Endothelial cell of umbilical vein (primary cell): ENCODE measurements around the gene LCE1B. TPM values are rescaled to one million over a fixed set of nuclear protein-coding genes. Genes with fewer than 3 reads are reported as not detected.
A peak's percentile ranks its signal among the peaks of the same experiment; 100 is the strongest.

Experiments used
- BruUV-seq: library from RNA; stranded (reverse); fragments of 400-500 nt; replicated peaks from 2 replicates; lab custom pipeline; 2021; lab: Mats Ljungman, UMichigan
- CTCF ChIA-PET: fragments of 300-600, 350-600 bp; sonication (Branson Sonifier 250); formaldehyde crosslinking; loops from one replicate; lab custom pipeline; 2021; ENCODE audit warnings: antibody characterized with exemption, inconsistent platforms; lab: Charles Lee
- POLR2A ChIA-PET: fragments of 300-600, 350-600 bp; sonication (Branson Sonifier 250); formaldehyde crosslinking; loops from one replicate; lab custom pipeline; 2021; ENCODE audit warnings: antibody characterized with exemption, inconsistent platforms; lab: Charles Lee
- DNase-seq: peaks from one replicate; pipeline ENCODE4 v3.0.0-alpha.2; 2011; ENCODE audit warnings: low read depth, low spot score
- FAIRE-seq: peaks from 2 replicates; lab custom pipeline; 2011; peaks lifted over from hg19 to GRCh38; lab: Jason Lieb, UNC
- H2AFZ ChIP-seq: 2 replicates; pipeline ENCODE4 v1.6.0; 2012; ENCODE audit warnings: low read depth, low read length, control low read depth, inconsistent platforms
- H3K27ac ChIP-seq: 2 replicates; pipeline ENCODE4 v1.5.1; 2011; ENCODE audit warnings: low read depth, mild to moderate bottlenecking, control low read depth, low read length, moderate library complexity; ENCODE audit not compliant: insufficient read depth
- H3K27me3 ChIP-seq, 2 experiments: 2 replicates each; pipeline versions ENCODE4 v1.6.0 to v1.6.1; 2011; ENCODE audit warnings: low read length in 2 of 2, mixed read lengths in 1 of 2; ENCODE audit not compliant: control insufficient read depth in 2 of 2, insufficient read depth in 2 of 2
- H3K36me3 ChIP-seq, 2 experiments: 2 replicates in 1 of 2; 3 replicates in 1 of 2; pipeline ENCODE4 v1.5.1; 2011; ENCODE audit warnings: low read length in 2 of 2, mild to moderate bottlenecking in 1 of 2, moderate library complexity in 1 of 2; ENCODE audit not compliant: control insufficient read depth in 2 of 2, insufficient read depth in 2 of 2; ENCODE audit errors: extremely low read depth in 1 of 2
- H3K4me1 ChIP-seq: 3 replicates; pipeline ENCODE4 v1.5.1; 2011; ENCODE audit warnings: mild to moderate bottlenecking, low read length; ENCODE audit not compliant: control insufficient read depth, insufficient read depth; ENCODE audit errors: extremely low read depth
- H3K4me2 ChIP-seq: 2 replicates; pipeline ENCODE4 v1.6.1; 2011; ENCODE audit warnings: low read length, control low read depth, mixed read lengths; ENCODE audit not compliant: insufficient read depth
- H3K4me3 ChIP-seq, 3 experiments: fragments of 200-600 bp in 1 of 3; sonication (generic), shearing (Covaris generic) in 1 of 3; replicated peaks in 1 of 3; 2 replicates each; pipeline ENCODE4 v1.5.1; 2011 to 2016; ENCODE audit warnings: control low read depth in 3 of 3, low read length in 3 of 3, mild to moderate bottlenecking in 2 of 3, inconsistent platforms in 1 of 3, low read depth in 1 of 3, moderate library complexity in 1 of 3; ENCODE audit not compliant: insufficient read depth in 1 of 3
- H3K79me2 ChIP-seq: 2 replicates; pipeline ENCODE4 v1.6.0; 2012; ENCODE audit warnings: low read length, inconsistent platforms; ENCODE audit not compliant: control insufficient read depth, insufficient read depth
- H3K9ac ChIP-seq: replicated peaks from 2 replicates; pipeline ENCODE3; 2011; ENCODE audit warnings: low read length, control low read depth; ENCODE audit not compliant: insufficient read depth; ENCODE audit errors: extremely low read depth
- H3K9me1 ChIP-seq: replicated peaks from 3 replicates; pipeline ENCODE4 v1.6.0; 2011; ENCODE audit warnings: mild to moderate bottlenecking, low read length; ENCODE audit not compliant: control insufficient read depth, insufficient read depth; ENCODE audit errors: extremely low read depth
- H3K9me3 ChIP-seq: replicated peaks from 2 replicates; pipeline ENCODE4 v1.5.1; 2012; ENCODE audit warnings: low read length, inconsistent platforms; ENCODE audit not compliant: control insufficient read depth, insufficient read depth
- H4K20me1 ChIP-seq: replicated peaks from 2 replicates; pipeline ENCODE3; 2011; ENCODE audit warnings: mild to moderate bottlenecking, low read length; ENCODE audit not compliant: control insufficient read depth, insufficient read depth; ENCODE audit errors: extremely low read depth
- CTCF ChIP-seq, 2 donors: IDR thresholded peaks; 1 replicate in 1 of 2; 2 replicates in 1 of 2; pipeline ENCODE4 v1.5.1; 2011; ENCODE audit warnings: low read length in 2 of 2, mild to moderate bottlenecking in 2 of 2, moderate library complexity in 2 of 2, control low read depth in 1 of 2, inconsistent platforms in 1 of 2, low read depth in 1 of 2; ENCODE audit not compliant: insufficient read depth in 1 of 2; ENCODE audit errors: extremely low read depth in 1 of 2
- FOS ChIP-seq: IDR thresholded peaks from 2 replicates; pipeline ENCODE4 v1.6.1; 2011; ENCODE audit warnings: mild to moderate bottlenecking, low read length, moderate library complexity, borderline replicate concordance; ENCODE audit not compliant: insufficient read depth
- MAX ChIP-seq: IDR thresholded peaks from 2 replicates; pipeline ENCODE4 v1.6.1; 2011; ENCODE audit not compliant: insufficient read depth, insufficient read length
- dilution Hi-C: fragments of 300-500 bp; cut with MboI; formaldehyde crosslinking; loops from one replicate; pipeline ENCODE4 v1.15.0; 2019; ENCODE audit warnings: low sequenced_read_pairs; ENCODE audit not compliant: extremely low pct_ligation_motif_present
- intact Hi-C: fragments of 100-400 bp; cut with micrococcal nuclease; formaldehyde crosslinking; loops from one replicate; pipeline ENCODE4 v1.10.0; 2022
- polyA plus RNA-seq, 4 experiments: library from polyadenylated mRNA; depleted of rRNA in 3 of 4; stranded (reverse) in 3 of 4; unstranded in 1 of 4; fragments of >200 nt; gene quantifications; 2 replicates each; pipeline versions ENCODE4 v1.2.1 to v1.2.3, GENCODE V29; 2011 to 2012; ENCODE audit warnings: missing spikeins in 1 of 4
- total RNA-seq: library from RNA; stranded (reverse); gene quantifications from 2 replicates; pipeline ENCODE4 v1.2.3, GENCODE V29; 2021

Gene LCE1B
- total and polyA plus RNA-seq, 2 donors (not counting 3 experiments of a cell fraction or from before 2014, with no cell fraction given): not detected

GRCh38 chr1:152777510-152778137 is 34.1 kb upstream of the LCE1B start:
- no peaks in the 10 kb centered on the region for H3K27me3 ChIP-seq
- no peak overlapping the region for H3K4me2 ChIP-seq
- no peak overlapping the region for H3K9ac ChIP-seq
- DNase-seq (no peak), FAIRE-seq (no peak)
- no peak overlapping the region for H2AFZ ChIP-seq
- intact Hi-C loops: no loop called here
- ChIA-PET CTCF (no interaction called here), POLR2A (no interaction called here)
- TF ChIP-seq MAX (no peak), CTCF (IDR thresholded peaks at IDR 0.05; ENCODE audit: extremely low read depth in 1 of 2, insufficient read depth in 1 of 2, low read depth in 1 of 2, low read length in 2 of 2) (peak in 1 of 2 donors; percentile 19)
- no peaks in the 10 kb centered on the region for H3K9me1 ChIP-seq
- dilution Hi-C loops: no loop called here
- no peak overlapping the region for H3K4me3 ChIP-seq
- no peak overlapping the region for H3K27ac ChIP-seq
- no peaks in the 10 kb centered on the region for H3K79me2 ChIP-seq
- H3K9me3 ChIP-seq: no peaks in the 10 kb centered on the region
- H4K20me1 ChIP-seq: no peaks in the 10 kb centered on the region
- no TSS peak for BruUV-seq
- no peaks in the 10 kb centered on the region for H3K4me1 ChIP-seq
- H3K36me3 ChIP-seq: no peaks in the 10 kb centered on the region

GRCh38 chr1:152783095-152783494 is 28.7 kb upstream of the LCE1B start:
- DNase-seq: no peak
- H3K4me1 ChIP-seq: no peaks in the 10 kb centered on the region
- dilution Hi-C loops (no loop called here), intact Hi-C loops (no loop called here)
- no peaks in the 10 kb centered on the region for H4K20me1 ChIP-seq
- H3K9me1 ChIP-seq: no peaks in the 10 kb centered on the region
- H3K9ac ChIP-seq: no peak overlapping the region
- no peaks in the 10 kb centered on the region for H3K36me3 ChIP-seq
- ChIA-PET CTCF (no interaction called here), POLR2A (no interaction called here)
- BruUV-seq: no TSS peak
- H3K4me3 ChIP-seq: no peak overlapping the region
- H3K4me2 ChIP-seq: no peak overlapping the region
- no peak for FAIRE-seq
- TF ChIP-seq MAX: no peak
- peak; percentile 5 for TF ChIP-seq FOS
- H3K27ac ChIP-seq: no peak overlapping the region
- H3K9me3 ChIP-seq: no peaks in the 10 kb centered on the region
- no peak overlapping the region for H2AFZ ChIP-seq
- H3K27me3 ChIP-seq: no peaks in the 10 kb centered on the region
- H3K79me2 ChIP-seq: no peaks in the 10 kb centered on the region
